ENCODE data around the gene SEMA7A. TPM values are rescaled to one million over a fixed set of nuclear protein-coding genes. Genes with fewer than 3 reads are reported as not detected.
A peak's percentile ranks its signal among the peaks of the same experiment; 100 is the strongest.

The SEMA7A gene
- total RNA-seq, 1 donor from 2014 or later, result 0.51 TPM

DNA sequence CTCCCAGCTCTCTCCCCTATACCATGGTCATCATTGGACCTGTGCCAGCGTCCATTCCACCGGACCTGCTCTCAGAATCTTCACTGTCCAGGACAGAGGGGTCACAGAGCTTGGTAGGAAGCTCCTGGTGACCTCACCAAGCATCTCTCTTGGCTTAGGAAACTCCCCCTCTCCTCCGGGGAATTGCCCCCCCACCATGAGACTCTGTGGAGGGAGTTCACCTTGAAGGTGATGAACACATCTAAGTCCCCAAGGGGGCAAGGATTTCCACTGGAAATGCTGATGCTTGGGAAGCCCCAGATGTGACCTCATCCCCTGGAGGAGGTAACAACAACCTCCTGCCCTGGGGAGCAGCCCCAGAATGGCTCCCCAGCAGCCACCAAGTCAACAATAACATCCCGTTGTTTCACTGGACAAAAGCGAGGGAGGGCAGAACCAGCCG is 3.2 kb downstream of the SEMA7A start:
- DNase-seq (ENCODE audit: low read depth in 2 of 2), result no peak

DNA sequence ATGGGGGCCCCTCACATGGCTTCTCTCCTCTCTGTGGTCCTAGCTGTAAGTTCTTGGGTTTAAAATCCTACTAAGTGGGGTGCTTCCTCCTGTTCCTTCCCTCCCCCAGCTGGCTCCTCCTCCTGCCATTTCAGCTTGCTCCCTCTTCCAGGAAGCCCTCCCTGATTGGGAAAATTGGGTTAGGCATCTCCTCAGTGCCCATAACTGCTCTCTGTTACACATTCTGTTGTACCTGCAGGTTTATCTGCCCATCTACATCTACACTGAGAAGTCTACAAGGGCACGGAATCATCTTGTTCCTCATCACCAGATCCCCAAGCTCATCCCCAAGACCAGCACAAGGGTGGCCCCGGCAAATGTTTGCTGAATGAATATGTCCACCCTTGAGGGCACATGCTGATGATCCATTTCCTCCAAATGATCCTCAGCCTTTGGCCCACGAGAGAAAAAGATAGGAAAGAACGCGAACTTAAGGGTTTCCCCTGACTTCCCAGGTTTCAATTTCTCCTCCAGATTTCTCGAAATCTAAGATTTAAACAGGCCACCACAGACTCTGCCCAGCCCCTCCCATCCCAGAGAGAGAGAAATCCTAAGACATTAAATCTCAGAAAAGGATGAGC is 3.9 kb downstream of the SEMA7A start:
- no peak for DNase-seq (ENCODE audit: low read depth in 2 of 2)

DNA sequence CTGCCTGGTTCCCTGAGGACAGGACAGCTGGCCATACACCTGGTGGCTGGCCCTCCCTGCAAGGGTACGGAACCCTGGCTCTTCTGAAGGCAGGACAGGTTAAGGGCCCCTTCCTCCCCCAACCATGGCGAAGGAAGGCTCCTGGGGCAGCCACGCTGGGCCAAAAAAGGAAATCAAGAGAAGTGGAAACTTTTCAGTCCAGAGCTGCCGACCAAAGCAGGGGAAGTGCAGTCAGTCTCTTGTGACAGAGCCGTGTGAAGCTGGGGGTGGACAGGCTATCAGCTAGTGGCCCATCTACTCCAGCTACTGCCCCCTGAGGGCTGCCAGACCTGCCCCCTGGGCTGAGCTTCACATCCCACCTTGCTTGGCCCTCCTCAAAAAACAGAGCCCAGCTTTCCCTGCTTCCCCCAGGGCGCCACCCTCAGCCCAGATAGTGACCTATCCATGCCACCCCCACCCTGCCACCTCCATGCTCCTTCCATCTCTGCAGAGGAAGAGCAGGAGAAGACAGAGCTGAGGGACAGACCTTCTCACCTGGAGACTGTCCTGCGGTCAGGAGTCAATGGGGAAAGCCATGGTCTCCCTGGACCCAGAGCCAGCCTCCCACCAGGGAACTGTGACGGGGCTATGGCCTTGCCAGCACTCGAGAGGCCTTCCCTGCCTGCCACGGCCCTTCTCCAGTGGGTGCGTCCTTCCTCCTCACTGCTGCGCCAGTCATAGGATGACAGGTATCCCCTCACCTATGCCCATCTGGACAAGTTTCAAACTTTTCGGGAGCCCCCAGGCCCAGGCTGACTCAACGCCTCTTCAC is 4.6 kb downstream of the SEMA7A start:
- DNase-seq (ENCODE audit: low read depth in 2 of 2), result no peak

DNA sequence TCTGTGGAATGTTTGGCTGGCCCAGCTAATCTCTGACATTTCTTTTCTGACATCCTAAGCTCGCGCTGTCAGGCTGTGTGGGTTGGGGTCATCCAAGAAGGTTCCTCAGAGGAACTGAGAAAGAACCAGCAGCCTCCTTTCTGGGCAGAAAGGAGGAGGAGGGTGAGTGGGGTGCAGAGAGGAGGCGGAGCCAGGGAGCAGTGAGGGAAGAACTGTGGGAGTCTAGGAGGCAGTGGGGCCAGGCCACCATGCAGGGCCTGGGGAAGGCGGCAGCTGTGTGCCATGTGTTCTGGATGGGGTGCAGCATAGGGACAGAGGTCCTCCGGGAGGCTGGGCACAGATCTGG is 5.3 kb downstream of the SEMA7A start:
- DNase-seq (ENCODE audit: low read depth in 2 of 2), result no peak

DNA sequence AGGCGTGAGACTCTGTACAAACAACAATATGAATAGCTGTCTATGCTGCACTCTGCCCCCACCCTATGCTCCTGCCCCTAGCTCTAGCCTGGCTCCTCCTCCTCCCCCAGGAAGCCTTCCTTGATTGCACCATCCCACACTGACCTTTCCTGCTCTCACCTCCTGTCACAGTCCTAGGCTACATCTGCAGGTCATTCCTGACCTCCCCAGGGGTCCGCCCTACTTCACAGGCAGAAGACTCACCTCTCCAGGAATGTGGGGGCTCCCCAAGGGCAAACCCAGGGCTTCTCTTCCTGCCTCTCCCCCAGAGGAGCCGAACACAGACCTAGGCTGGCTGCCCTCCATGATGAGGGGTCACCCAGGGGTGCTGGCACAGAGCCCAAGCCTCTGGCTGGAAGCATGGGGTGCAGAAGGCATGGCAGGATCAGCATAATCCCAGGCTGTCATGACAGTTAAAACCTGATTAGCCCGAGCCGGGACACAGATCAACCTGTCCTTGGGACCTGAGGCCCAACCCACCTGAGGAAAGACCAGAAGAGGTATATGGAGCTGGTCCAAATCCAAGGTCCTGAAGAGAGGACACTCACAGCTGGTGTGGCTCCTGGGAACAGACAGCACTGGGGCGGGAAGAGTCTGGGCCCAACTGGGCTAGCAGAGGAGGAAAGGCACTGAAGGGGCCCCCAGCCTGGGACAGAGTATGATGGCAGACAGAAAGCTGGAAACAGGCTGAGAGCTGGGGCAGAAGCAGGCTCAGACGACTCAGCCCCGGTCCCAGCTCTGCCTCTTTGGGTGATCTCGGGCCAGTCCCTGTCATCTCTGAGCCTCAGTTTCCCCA is 5.9 kb downstream of the SEMA7A start:
- no peak for DNase-seq (ENCODE audit: low read depth in 2 of 2)

DNA sequence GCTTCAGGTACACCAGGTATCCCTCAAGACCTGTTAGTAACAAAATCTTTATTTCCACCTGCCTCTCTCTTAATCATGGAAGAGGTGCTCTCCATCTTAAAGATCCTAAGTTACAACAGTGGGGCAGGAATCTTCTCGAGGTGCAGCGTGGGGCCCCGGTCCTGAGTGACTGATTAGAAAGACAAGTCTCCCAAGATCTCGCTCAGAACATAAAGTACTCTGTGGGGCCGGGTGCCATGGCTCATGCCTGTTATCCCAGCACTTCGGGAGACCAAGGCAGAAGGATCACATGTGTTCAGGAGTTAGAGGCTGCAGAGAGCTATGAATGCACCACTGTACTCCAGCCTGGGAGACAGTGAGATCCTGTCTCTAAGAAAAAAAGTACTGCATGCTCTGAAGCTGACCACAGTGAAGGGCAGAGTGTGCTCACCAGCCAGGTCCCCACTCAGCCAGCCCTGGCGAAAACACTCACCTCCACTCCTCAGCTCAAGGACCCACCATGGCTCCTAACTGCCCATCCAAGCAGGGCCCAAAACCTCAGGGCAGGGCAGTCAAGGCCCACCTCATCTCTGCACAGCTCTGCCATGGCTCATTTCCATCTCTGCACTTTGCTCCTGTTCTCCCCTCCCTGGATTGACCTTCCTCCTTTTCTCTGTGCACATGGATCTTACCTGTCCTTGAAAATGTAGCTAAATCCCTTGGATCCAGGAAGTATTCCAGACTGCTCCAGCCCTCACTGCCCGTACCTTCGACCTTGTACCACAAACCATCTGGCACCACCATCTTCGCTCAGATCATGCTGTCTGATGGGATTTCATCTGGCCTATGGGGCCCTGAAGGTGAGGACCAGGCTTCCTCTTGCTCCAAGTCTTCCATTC is 7.1 kb downstream of the SEMA7A start:
- DNase-seq (ENCODE audit: low read depth in 2 of 2), result no peak

DNA sequence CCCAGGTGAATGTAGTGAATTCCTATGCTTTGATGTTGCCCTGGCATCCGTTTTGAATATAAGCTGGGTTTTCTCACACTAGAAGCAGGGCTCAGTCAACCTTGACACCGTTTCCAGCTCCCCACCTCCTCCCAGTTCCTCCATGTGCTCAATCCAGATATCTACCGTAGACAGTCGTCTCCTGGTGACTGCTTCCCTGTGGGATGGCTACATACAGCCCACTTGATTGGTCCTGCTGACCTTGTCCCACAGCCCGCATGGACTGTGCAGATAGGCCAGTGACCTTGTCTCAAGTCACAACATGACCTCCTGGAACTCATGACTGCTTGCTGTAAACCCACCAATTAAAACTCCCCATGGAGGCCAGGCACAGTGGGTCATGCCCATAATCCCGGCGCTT is 8.1 kb downstream of the SEMA7A start:
- DNase-seq (ENCODE audit: low read depth in 2 of 2), result no peak

DNA sequence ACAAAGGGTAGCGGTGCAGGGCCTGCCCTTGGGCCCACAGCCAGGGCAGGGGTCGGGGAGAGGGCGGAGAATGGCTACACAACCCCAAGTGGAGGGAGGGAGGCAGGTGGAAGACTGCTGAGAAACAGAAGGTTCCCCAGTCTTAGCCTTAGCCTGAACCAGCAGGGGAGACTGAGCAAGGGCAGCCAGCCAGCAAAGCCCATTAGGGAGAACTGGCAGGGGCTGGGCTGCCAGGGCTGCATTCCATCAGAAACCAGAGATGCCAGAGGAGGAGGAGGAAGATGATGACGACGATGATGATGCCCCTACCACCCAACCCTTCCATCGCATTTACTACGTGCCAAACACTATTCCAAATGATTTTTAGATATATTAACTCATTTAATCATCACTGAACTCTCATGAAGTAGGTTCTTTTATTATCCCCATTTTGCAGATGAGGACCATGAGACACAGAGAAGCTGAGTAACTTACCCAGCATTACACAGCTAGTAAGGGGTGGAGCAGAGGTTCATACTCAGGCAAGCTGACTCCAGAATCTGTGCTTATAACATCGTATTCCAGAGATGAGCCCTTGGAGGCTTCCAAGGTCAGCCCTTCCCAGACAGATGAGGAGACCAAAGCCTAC is 8.7 kb downstream of the SEMA7A start:
- no peak for DNase-seq (ENCODE audit: low read depth in 2 of 2)

DNA sequence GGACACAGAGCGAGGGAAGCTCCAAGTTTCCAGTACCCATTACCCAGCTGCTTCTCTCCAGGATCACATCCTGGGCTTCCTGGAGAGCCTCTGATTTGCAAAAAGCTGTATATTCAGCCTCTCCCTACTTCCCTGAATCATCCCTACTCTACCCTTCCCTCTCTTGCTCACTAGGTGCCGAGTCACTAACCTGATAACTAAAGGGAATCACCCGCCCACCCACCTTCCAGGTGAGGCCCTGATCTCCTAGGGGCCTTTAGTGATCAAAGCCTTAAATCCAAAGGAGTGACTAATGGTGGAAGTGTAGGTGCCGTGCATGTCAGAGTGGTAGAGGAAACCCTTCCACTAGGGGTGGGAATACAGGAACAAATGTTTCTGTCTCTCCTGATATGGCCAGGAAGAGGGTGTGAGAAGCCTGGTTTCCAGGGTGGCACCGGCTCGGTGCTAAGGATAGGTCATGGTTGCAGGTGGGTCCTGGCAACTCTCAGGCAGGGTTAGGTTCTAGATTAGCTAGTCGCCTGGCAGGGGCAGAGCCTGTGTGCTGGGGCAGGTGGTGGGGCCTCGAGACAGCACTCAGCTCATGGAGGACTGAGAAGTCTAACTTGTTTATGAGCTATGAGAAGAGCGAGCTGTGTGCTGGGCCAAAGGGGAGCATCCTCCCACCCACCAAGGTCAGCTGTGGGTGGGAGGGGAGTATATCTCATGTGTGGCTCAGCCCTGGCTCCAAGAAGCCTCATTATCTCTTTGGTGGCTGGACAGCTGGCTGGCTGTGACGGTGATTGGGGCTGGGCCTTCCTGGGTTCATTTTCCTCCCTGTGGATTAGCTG is 10.1 kb downstream of the SEMA7A start:
- no peak for DNase-seq (ENCODE audit: low read depth in 2 of 2)

DNA sequence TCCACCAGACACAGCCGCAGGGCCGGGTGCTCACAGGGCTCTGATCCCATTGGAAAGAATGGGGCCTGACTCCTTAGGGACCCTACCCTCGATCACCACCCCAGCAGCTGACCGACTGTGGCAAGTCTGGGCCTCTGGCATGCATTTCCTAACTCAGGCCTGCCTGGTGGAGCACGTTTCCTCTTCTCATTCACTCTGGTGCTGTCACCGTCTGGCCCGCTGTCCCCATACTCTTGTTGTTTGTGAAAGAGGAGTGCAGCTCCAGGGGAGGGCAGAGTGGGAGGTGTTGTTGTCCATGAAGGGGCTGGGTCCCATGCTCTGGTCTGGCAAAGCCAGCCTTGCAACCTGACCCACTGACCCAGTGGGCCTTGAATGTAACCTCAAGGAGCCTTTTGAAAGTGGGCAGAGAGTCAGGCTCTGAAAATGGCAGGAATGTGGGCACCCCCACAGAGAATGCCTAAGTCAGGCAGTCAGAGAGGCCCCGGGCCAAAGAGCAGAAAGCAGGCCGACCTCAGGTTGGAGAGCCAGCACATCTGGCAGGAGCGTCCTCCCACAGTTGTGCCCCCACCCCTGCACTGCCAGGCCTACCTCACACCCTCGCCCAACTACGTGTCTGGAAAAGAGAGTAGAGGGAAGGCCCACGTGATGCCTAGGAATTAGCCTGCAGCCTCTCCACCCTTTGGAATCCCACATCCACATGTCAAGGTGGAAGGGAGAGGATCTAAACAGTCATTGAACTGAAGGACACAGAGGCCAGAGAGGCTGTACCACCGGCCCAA is 10.9 kb downstream of the SEMA7A start:
- peak in 1 of 2 donors; percentile 10 for DNase-seq (ENCODE audit: low read depth in 2 of 2)

DNA sequence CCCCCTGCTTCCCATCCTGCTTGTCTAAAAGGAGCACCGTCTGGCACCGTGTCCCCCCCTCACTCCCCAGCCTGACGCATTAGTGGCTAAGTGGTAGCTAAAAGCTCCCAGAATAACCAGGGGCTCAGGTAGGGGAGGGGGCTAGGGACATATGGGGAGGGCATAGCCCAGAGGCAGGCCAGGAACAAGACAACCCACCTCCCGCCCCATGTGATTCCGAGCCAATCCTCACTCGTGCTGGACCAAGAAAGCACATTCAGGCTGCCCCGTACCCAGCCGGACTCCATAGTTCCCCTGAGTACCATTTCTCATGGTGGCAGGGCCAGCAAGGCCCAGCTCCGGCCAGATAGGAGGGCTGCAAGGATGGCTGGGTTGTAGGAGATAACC is 11.5 kb downstream of the SEMA7A start:
- DNase-seq (ENCODE audit: low read depth in 2 of 2), result no peak

DNA sequence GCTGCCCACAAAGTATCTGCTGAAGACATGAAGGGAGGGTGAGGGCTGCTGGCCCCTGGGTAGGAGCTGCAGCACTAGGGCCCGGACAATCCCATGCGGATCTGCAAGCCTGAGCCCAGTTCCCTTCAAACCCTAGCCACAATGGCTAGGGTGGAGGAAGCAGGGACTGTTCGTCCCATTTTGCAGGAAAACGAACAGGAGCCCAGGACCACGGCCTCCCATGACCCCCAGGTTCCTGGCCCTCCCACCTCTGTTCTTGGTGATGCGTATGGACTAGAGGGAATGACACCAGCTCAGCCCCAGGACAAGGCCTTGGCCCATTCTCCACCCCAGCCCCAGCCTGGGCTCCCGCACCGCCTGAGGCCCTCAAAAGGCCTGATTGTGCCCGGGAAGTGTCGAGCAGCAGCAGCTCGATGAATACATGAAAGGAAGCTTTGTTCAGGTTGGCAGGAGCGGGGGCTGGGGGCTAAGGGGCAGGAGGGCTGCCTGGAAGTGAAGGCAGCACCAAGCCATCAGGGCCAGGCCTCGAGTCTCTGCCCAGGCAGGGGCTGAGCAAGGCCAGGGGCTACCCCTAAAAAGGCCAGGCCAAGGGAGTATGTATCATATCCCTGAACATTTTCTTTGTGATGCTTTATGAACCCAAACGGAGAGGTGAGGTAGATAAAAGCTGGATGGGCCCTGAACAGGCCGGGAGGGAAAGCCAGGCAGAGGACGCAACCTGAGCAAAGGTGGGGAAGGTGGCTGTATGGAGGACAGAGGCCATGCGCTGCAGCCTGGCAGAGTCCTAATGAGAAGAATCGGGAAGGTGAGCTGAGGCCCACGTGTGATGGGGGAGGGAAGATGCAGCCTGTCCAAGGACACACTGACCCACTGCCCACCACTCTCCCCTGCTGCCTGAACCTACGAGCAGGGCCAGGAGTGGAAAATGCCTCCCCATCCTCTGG is 12.2 kb downstream of the SEMA7A start:
- no peak for DNase-seq (ENCODE audit: low read depth in 2 of 2)

DNA sequence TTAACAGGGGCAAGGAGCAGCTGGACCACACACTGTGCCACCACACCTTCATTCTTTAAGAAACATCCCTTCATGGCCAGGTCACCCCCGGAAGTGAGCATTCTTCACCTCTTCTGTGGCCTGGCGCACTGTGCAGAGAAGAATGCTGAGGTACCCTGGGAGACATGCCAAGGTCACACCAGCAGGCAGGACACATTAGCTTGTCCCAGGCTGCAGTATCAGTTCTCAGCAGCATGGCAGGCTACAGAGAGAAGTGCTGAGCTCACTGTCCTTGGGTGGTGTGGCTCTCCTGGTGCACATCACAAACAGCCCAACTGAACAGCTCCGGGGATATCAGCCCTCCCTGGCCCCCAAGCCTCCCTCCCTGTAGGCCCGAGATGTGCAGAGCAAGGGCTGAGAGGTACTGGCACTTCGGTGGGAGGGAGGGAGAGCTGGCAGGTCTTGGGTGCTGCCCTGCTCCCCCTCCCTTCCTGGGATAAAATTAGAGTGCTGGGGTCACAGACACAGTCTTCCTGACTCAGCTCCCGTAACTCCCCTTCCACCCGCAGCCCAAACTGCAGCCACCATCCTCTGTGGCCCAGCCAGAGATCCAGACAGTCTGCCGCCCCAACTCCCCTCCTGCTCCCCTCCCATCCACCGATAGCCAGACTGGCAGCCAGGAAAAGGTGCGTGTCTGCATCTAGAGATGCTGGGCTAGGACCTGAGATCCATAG is 13.4 kb downstream of the SEMA7A start:
- no peak for DNase-seq (ENCODE audit: low read depth in 2 of 2)

DNA sequence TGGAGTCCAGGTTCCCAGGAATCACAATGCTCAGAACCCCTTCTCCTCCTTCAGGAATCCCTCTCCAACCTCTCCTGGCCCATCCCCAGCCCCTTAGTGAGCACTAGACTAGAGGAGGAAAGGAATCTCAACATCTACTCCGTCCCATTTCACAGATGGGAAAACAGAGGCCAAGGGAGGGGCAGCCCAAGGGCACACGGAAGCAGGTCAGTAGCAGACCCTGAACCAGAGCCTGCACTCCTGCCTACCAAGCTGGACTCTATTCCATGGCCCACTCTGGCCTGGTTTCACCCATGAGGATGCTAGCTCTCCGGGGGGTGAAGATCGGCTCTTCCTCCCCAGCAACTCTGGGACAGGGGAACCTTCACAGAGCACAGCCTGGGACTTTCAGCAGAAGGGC is 14.3 kb downstream of the SEMA7A start:
- DNase-seq (ENCODE audit: low read depth in 2 of 2), result no peak

DNA sequence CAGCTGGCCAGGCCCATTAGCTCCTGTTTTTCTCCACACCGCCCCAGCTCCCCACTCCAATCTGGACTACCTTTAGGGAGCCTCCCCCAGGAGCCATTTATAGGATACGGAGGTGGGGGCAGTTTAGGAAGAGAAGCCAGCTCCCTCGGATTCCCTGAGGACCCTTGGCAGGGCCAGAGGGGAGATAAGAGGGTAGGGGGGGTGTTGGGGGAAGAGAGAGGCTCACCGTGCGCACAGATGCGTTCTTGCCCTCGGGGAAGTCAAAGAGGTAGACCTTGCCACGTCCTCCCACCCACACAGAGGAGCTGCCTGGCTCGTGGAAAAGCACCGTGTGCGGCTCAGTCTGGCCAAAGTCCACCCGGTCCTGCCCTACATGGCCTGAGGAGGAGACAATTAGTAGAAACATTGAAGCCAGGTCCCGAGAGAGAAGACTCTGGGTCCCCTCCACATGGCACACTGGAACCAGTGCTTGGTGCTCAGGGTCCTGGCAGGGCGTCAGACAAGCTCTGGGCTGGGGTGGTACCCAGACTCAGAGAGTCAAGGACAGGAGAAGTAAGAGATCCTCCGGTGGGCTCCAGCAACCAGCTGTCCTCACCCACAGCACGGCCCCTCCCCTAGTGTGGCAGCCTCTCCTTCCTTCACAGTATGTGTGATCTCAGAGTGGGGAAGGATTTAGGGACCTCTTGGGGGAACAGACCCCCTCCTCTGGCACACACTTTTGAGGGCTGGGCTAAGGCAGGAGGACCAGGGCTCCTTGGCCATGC is 15.0 kb downstream of the SEMA7A start:
- no peak for DNase-seq (ENCODE audit: low read depth in 2 of 2)

DNA sequence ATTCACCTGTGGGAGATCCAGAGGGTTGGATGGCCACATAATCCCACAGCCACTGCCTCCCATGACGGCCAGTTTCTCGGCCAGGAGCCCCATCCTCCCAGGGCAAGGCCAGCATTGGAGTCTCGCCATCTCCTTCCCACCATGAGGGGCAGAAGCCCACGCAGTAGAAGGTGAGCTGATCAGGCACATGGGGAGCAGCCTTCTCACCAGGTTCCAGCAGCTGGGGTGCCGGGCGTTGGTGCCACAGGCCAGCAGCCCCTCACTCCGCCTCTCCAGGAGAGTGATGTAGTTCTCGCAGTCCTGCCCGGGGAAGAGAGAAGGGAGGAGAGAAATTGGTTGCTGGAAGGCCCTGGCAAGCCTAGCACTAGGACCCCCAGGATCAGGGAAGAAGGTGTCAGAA is 16.1 kb downstream of the SEMA7A start:
- DNase-seq (ENCODE audit: low read depth in 2 of 2), result no peak

DNA sequence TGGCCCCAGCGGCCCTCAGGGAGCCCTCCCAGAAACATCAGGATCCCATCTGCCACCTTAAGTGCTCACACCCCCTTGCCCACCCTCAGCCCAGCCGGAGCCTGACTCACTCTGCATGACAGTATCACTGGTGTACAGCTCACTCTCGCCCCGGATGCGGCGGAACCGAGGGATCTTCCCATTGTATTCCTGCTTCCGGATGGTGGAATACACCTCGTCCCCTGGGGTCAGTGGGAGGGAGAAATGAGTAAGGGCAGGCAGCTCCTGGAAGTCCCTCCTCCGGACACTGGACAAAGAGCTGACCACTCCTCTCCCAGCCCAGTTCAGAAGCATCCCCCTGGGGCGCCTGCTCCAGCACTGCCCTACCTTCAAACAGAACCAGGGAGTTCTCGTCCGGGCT is 16.5 kb downstream of the SEMA7A start:
- peak in 1 of 2 donors; percentile 45 for DNase-seq (ENCODE audit: low read depth in 2 of 2)

All from dermis microvascular lymphatic vessel endothelial cell (primary cell).